ENCODE measurements around the gene SLC38A10.

Gene SLC38A10

DNA sequence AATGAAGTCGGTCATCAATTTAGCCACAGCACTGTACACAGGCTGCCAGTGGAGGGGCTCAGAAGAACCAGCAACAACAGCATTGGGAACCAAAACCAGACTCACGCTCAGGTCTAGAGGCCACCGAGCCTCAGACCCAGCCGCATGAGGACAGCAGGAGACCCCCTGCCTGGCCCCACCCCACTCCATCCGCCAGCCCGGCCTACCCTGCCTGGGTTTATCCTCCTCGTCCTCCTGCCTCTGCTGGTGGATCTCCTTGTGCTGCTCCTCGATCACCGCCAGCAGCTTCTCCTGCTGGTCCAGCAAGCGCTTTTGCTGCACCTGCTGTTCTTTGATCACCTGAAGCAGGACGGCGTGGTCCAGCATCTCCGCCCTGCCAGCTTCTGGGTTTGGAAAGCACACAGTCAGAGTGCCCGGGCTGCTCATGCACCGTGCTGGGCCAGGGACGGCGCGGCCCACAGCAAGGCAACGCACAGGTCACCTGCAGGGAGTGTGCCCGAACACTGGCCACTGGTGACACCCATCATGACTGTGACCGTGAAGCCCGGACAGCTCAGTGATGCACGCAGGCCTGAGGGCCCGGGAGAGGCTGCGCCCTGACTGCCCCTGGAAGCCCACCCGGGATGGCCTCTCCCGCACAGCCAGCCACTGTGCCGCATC is 48.3 kb downstream of the SLC38A10 start:
- Histone ChIP-seq H3K18ac (ENCODE audit: low read length) (no peak overlapping the region), H2BK5ac (ENCODE audit: low read depth, low read length, poor library complexity) (no peak overlapping the region), H3K14ac (ENCODE audit: low read length) (no peak overlapping the region), H3K4me1 (ENCODE audit: control insufficient read depth in 1 of 2, insufficient read depth in 2 of 2, low read length in 2 of 2) (peaks cover 5 to 10% of the 10 kb centered on the region in 2 experiments), H3K4me3 (ENCODE audit: low read depth, low read length) (no peak overlapping the region), H3K4ac (ENCODE audit: low read depth, low read length) (no peak overlapping the region), H3K79me2 (ENCODE audit: control insufficient read depth, insufficient read depth, low read length, poor library complexity) (no peaks in the 10 kb centered on the region), H2BK120ac (ENCODE audit: insufficient read depth, low read length, poor library complexity) (no peak overlapping the region), H4K91ac (ENCODE audit: low read depth, low read length) (no peak overlapping the region), H2AFZ (ENCODE audit: insufficient read depth, low read length, poor library complexity) (no peak overlapping the region), H4K8ac (ENCODE audit: low read depth, low read length) (no peak overlapping the region), H3K23ac (ENCODE audit: low read length) (no peak overlapping the region), H3K79me1 (ENCODE audit: low read length) (no peaks in the 10 kb centered on the region), H3K27ac (ENCODE audit: low read depth, low read length) (no peak overlapping the region), H2BK12ac (ENCODE audit: low read length) (no peak overlapping the region), H3K4me2 (ENCODE audit: low read length) (no peak overlapping the region), H4K12ac (ENCODE audit: low read depth, low read length) (no peak overlapping the region), H3K36me3 (ENCODE audit: control insufficient read depth in 1 of 2, insufficient read depth in 2 of 2, low read length in 2 of 2) (peaks cover 21 to 32% of the 10 kb centered on the region in 2 experiments), H3K9ac (ENCODE audit: low read length) (no peak overlapping the region), H3K9me3 (ENCODE audit: insufficient read depth, low read depth, low read length) (peaks cover 6% of the 10 kb centered on the region), H3K27me3 (ENCODE audit: insufficient read depth, low read length) (no peaks in the 10 kb centered on the region), H2AK5ac (ENCODE audit: low read length) (no peak overlapping the region)
- no CpG with 5 or more reads among the region's 28 CpGs for WGBS (ENCODE audit: extremely low coverage, insufficient coverage, insufficient read length)
- DNase-seq, result peak; percentile 40 to 55

DNA sequence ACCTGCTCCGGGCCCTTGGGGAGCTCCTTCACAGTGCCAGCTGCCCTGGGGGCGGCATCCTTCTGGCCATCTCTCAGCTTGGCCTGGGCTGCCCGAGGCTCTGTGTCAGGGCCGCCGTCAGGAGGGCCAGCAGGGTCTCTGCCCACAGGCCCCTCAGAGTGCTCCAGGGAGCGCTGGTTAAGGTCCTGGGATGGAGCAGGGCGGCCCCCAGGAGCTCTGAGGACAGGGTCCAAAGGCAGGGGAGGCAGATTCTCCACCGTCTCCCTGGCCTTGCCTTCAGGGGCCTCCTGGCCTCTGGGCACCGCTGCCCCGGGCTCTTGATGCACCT is 48.8 kb downstream of the SLC38A10 start:
- H4K8ac ChIP-seq (ENCODE audit: low read depth, low read length), result no peak overlapping the region
- peaks cover 6% of the 10 kb centered on the region for H3K9me3 ChIP-seq (ENCODE audit: insufficient read depth, low read depth, low read length)
- DNase-seq, result no peak
- no peak overlapping the region for H3K14ac ChIP-seq (ENCODE audit: low read length)
- H2AK5ac ChIP-seq (ENCODE audit: low read length), result no peak overlapping the region
- peaks cover 20 to 32% of the 10 kb centered on the region in 2 experiments for H3K36me3 ChIP-seq (ENCODE audit: control insufficient read depth in 1 of 2, insufficient read depth in 2 of 2, low read length in 2 of 2)
- H3K27me3 ChIP-seq (ENCODE audit: insufficient read depth, low read length), result no peaks in the 10 kb centered on the region
- H2BK120ac ChIP-seq (ENCODE audit: insufficient read depth, low read length, poor library complexity), result no peak overlapping the region
- no peak overlapping the region for H2AFZ ChIP-seq (ENCODE audit: insufficient read depth, low read length, poor library complexity)
- H3K18ac ChIP-seq (ENCODE audit: low read length), result no peak overlapping the region
- peaks cover 5 to 10% of the 10 kb centered on the region in 2 experiments for H3K4me1 ChIP-seq (ENCODE audit: control insufficient read depth in 1 of 2, insufficient read depth in 2 of 2, low read length in 2 of 2)
- H4K91ac ChIP-seq (ENCODE audit: low read depth, low read length), result no peak overlapping the region
- H3K4me3 ChIP-seq (ENCODE audit: low read depth, low read length), result no peak overlapping the region
- H3K4me2 ChIP-seq (ENCODE audit: low read length), result no peak overlapping the region
- no peaks in the 10 kb centered on the region for H3K79me1 ChIP-seq (ENCODE audit: low read length)
- H3K9ac ChIP-seq (ENCODE audit: low read length), result no peak overlapping the region
- H3K27ac ChIP-seq (ENCODE audit: low read depth, low read length), result no peak overlapping the region
- no peak overlapping the region for H3K23ac ChIP-seq (ENCODE audit: low read length)
- no peak overlapping the region for H4K12ac ChIP-seq (ENCODE audit: low read depth, low read length)
- H2BK5ac ChIP-seq (ENCODE audit: low read depth, low read length, poor library complexity), result no peak overlapping the region
- H2BK12ac ChIP-seq (ENCODE audit: low read length), result no peak overlapping the region
- no peak overlapping the region for H3K4ac ChIP-seq (ENCODE audit: low read depth, low read length)
- no peaks in the 10 kb centered on the region for H3K79me2 ChIP-seq (ENCODE audit: control insufficient read depth, insufficient read depth, low read length, poor library complexity)
- WGBS (ENCODE audit: extremely low coverage, insufficient coverage, insufficient read length), result no CpG with 5 or more reads among the region's 10 CpGs

DNA sequence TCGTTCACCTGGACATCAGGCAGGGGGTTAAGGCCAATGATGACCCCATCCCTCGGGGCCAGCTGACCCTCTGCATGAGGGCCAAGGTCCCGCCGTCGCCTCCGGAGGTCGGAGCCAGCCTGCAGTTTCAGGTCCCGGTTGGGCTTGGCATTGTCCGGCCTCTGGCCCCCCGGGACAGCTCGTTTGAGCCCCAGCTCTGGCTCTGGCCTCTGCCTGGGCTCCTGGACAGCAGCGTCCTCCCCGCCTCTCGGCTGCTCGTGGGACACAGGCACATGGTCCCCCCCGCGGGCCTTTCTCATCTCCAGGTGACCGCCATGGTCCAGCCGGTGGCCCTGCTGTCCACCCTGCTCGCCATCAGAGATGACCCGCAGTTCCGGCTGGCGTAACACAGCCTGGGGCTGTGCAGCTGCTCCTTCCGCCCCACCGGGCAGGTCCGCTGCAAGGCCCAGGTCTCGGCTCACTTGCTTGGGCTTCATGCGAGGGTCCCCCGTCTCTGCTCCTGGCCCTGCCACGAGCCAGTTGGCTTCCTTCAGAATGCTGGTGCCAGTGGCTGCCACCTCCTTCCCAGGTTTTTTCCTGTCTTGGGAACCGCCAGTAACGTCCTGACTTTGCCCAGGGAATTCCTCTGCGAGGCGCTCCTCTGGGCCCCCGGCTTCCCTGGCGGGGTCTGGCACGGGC is 49.3 kb downstream of the SLC38A10 start:
- Histone ChIP-seq H3K4ac (ENCODE audit: low read depth, low read length) (no peak overlapping the region), H3K36me3 (ENCODE audit: control insufficient read depth in 1 of 2, insufficient read depth in 2 of 2, low read length in 2 of 2) (peaks cover 18 to 30% of the 10 kb centered on the region in 2 experiments), H3K27me3 (ENCODE audit: insufficient read depth, low read length) (no peaks in the 10 kb centered on the region), H3K18ac (ENCODE audit: low read length) (no peak overlapping the region), H3K79me1 (ENCODE audit: low read length) (no peaks in the 10 kb centered on the region), H3K79me2 (ENCODE audit: control insufficient read depth, insufficient read depth, low read length, poor library complexity) (no peaks in the 10 kb centered on the region), H3K4me2 (ENCODE audit: low read length) (no peak overlapping the region), H3K27ac (ENCODE audit: low read depth, low read length) (no peak overlapping the region), H3K9me3 (ENCODE audit: insufficient read depth, low read depth, low read length) (peaks cover 6% of the 10 kb centered on the region), H2BK5ac (ENCODE audit: low read depth, low read length, poor library complexity) (no peak overlapping the region), H4K8ac (ENCODE audit: low read depth, low read length) (no peak overlapping the region), H3K9ac (ENCODE audit: low read length) (no peak overlapping the region), H2BK120ac (ENCODE audit: insufficient read depth, low read length, poor library complexity) (no peak overlapping the region), H2AK5ac (ENCODE audit: low read length) (no peak overlapping the region), H2AFZ (ENCODE audit: insufficient read depth, low read length, poor library complexity) (no peak overlapping the region), H3K14ac (ENCODE audit: low read length) (no peak overlapping the region), H3K4me1 (ENCODE audit: control insufficient read depth in 1 of 2, insufficient read depth in 2 of 2, low read length in 2 of 2) (peaks cover 5 to 10% of the 10 kb centered on the region in 2 experiments), H2BK12ac (ENCODE audit: low read length) (no peak overlapping the region), H4K91ac (ENCODE audit: low read depth, low read length) (no peak overlapping the region), H4K12ac (ENCODE audit: low read depth, low read length) (no peak overlapping the region), H3K23ac (ENCODE audit: low read length) (no peak overlapping the region), H3K4me3 (ENCODE audit: low read depth, low read length) (no peak overlapping the region)
- no CpG with 5 or more reads among the region's 37 CpGs for WGBS (ENCODE audit: extremely low coverage, insufficient coverage, insufficient read length)
- peak; percentile 74 to 85 for DNase-seq

DNA sequence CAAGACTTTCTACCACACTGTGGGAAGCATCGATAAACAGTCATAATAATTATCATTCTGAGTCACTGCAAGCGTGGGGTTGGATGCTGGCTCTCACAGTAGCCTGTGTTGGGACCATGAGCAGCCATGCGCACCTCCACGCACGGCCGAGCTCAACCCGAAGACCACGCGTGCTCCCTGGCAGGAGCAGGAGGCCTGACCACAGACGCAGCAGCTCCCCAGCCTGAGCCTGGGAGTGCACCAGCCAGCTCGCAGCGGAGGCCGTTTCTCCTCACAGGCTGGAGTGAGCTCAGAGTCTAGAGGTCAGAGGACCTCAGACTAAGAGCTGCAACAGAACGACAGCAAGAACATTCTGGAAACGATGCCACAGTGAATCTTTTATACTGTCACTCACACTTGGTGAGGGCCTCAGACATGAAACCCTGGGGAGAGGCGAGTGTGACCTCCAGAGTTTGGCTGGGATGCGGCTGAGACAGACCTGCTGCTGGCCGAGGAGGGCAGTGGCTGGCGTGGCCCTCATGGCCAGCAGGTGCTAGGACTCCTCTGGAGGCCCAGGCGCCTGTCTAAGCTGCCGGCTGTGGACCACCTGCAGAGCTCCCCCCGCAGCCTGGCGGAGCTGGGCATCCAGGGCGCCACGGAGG is 50.0 kb downstream of the SLC38A10 start:
- no peak overlapping the region for H2AFZ ChIP-seq (ENCODE audit: insufficient read depth, low read length, poor library complexity)
- no peak overlapping the region for H3K23ac ChIP-seq (ENCODE audit: low read length)
- H3K36me3 ChIP-seq (ENCODE audit: control insufficient read depth in 1 of 2, insufficient read depth in 2 of 2, low read length in 2 of 2), result peaks cover 12 to 23% of the 10 kb centered on the region in 2 experiments
- no peak overlapping the region for H3K4ac ChIP-seq (ENCODE audit: low read depth, low read length)
- peaks cover 5 to 11% of the 10 kb centered on the region in 2 experiments for H3K4me1 ChIP-seq (ENCODE audit: control insufficient read depth in 1 of 2, insufficient read depth in 2 of 2, low read length in 2 of 2)
- no peak overlapping the region for H2BK5ac ChIP-seq (ENCODE audit: low read depth, low read length, poor library complexity)
- no peak overlapping the region for H4K12ac ChIP-seq (ENCODE audit: low read depth, low read length)
- H3K4me2 ChIP-seq (ENCODE audit: low read length), result no peak overlapping the region
- H3K18ac ChIP-seq (ENCODE audit: low read length), result no peak overlapping the region
- H4K8ac ChIP-seq (ENCODE audit: low read depth, low read length), result no peak overlapping the region
- WGBS (ENCODE audit: extremely low coverage, insufficient coverage, insufficient read length), result no CpG with 5 or more reads among the region's 25 CpGs
- no peak overlapping the region for H3K4me3 ChIP-seq (ENCODE audit: low read depth, low read length)
- no peak overlapping the region for H3K27ac ChIP-seq (ENCODE audit: low read depth, low read length)
- no peaks in the 10 kb centered on the region for H3K79me1 ChIP-seq (ENCODE audit: low read length)
- H2AK5ac ChIP-seq (ENCODE audit: low read length), result no peak overlapping the region
- no peak overlapping the region for H4K91ac ChIP-seq (ENCODE audit: low read depth, low read length)
- no peak overlapping the region for H3K9ac ChIP-seq (ENCODE audit: low read length)
- no peak overlapping the region for H2BK12ac ChIP-seq (ENCODE audit: low read length)
- DNase-seq, result no peak
- no peaks in the 10 kb centered on the region for H3K79me2 ChIP-seq (ENCODE audit: control insufficient read depth, insufficient read depth, low read length, poor library complexity)
- peaks cover 6% of the 10 kb centered on the region for H3K9me3 ChIP-seq (ENCODE audit: insufficient read depth, low read depth, low read length)
- no peak overlapping the region for H2BK120ac ChIP-seq (ENCODE audit: insufficient read depth, low read length, poor library complexity)
- H3K14ac ChIP-seq (ENCODE audit: low read length), result peak overlapping the region; percentile 25
- no peaks in the 10 kb centered on the region for H3K27me3 ChIP-seq (ENCODE audit: insufficient read depth, low read length)
